Muscle layer of duodenum (tissue), 2 donors: ENCODE results near the gene GLT6D1.
"Not testable (repeated sequence)": the region's sequence is repeated elsewhere in the genome, so short reads cannot be mapped to it uniquely, and the experiment has no call there.

Source experiments
- H3K27ac ChIP-seq: one replicate; pipeline ENCODE4 v1.7.0; 2013; ENCODE audit warnings: mild to moderate bottlenecking, low read length
- H3K27me3 ChIP-seq: one replicate; pipeline ENCODE4 v1.7.0; 2013; ENCODE audit warnings: low read depth, mild to moderate bottlenecking, control low read depth, low read length
- H3K36me3 ChIP-seq, 2 donors: one replicate each; pipeline ENCODE4 v1.7.0; 2013; ENCODE audit warnings: low read length in 2 of 2, control low read depth in 1 of 2, mild to moderate bottlenecking in 1 of 2; ENCODE audit not compliant: insufficient read depth in 2 of 2, control insufficient read depth in 1 of 2
- H3K4me1 ChIP-seq, 2 donors: one replicate each; pipeline ENCODE4 v1.7.0; 2013; ENCODE audit warnings: low read length in 2 of 2, mild to moderate bottlenecking in 2 of 2, control low read depth in 1 of 2, moderate library complexity in 1 of 2; ENCODE audit not compliant: insufficient read depth in 2 of 2, control insufficient read depth in 1 of 2
- H3K4me3 ChIP-seq, 2 donors: one replicate each; pipeline ENCODE4 v1.7.0; 2013; ENCODE audit warnings: low read length in 2 of 2, low read depth in 1 of 2, mild to moderate bottlenecking in 1 of 2
- H3K9me3 ChIP-seq, 2 donors: one replicate each; pipeline ENCODE4 v1.7.0; 2013; ENCODE audit warnings: low read length in 2 of 2, control low read depth in 1 of 2, mild to moderate bottlenecking in 1 of 2; ENCODE audit not compliant: control insufficient read depth in 1 of 2
- donor health status: healthy.

The GLT6D1 gene

DNA sequence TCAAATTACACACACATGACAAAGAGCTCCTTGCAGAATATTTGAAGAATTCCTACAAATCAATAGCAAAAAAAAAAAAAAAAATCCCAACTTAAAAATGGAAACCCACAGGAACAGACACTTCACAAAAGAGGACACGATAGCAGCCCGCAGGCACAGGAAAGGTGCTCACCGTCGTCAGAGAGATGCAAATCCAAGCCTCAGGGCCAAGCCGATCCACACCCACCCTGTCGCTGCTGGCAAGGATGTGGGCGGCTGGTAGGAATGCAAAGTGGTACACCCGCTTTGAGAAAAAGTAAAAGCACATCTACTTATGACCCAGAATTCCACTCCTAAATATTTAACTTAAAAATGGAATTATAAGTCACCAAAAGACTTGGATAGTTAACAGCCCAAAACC is 34.6 kb upstream of the GLT6D1 start:
- H3K36me3 ChIP-seq = no peaks in the 10 kb centered on the region
- H3K4me1 ChIP-seq = no peaks in the 10 kb centered on the region
- no peak overlapping the region for H3K27ac ChIP-seq
- H3K4me3 ChIP-seq = no peak overlapping the region
- no peaks in the 10 kb centered on the region for H3K27me3 ChIP-seq
- H3K9me3 ChIP-seq = no peaks in the 10 kb centered on the region

DNA sequence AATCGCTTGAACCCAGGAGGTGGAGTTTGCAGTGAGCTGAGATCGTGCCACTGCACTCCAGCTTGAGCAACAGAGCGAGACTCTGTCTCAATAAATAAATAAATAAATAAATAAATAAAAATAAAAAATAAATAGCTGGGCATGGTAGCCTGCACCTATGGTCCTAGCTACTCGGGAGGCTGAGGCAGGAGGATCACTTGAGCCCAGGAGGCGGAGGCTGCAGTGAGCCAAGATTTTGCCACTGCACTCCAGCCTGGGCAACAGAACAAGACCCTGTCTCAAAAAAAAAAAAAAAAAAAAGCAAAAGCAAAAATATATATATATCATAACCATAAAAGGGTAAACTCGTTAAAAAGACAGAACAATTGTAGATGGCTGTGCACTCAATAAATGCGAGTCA is 33.4 kb upstream of the GLT6D1 start:
- not testable (repeated sequence) for H3K36me3 ChIP-seq, H3K4me3 ChIP-seq, H3K27ac ChIP-seq, H3K4me1 ChIP-seq, H3K27me3 ChIP-seq, H3K9me3 ChIP-seq

DNA sequence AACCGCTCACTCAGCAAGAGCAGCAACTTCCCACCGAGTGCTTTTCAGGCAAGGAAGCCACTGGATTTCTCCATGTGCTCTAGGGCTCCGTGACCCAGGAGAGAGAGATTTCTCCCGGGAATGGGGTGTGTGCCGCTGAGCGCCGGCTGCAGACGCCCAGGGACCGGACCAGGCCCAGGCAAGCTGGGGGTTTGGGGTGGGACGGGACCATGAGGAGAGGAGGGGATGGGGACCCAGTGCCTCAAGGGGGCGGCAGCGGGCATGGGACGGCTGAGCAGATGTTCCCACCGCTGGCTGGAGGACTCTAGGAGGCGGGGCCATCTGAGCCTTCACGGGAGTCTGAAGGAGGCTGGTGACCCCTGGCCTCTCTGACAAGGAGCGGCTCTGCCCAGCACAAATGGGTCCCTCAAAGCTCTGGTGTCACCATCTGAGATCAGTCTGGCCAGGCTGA is 32.3 kb upstream of the GLT6D1 start:
- H3K4me1 ChIP-seq = no peaks in the 10 kb centered on the region

DNA sequence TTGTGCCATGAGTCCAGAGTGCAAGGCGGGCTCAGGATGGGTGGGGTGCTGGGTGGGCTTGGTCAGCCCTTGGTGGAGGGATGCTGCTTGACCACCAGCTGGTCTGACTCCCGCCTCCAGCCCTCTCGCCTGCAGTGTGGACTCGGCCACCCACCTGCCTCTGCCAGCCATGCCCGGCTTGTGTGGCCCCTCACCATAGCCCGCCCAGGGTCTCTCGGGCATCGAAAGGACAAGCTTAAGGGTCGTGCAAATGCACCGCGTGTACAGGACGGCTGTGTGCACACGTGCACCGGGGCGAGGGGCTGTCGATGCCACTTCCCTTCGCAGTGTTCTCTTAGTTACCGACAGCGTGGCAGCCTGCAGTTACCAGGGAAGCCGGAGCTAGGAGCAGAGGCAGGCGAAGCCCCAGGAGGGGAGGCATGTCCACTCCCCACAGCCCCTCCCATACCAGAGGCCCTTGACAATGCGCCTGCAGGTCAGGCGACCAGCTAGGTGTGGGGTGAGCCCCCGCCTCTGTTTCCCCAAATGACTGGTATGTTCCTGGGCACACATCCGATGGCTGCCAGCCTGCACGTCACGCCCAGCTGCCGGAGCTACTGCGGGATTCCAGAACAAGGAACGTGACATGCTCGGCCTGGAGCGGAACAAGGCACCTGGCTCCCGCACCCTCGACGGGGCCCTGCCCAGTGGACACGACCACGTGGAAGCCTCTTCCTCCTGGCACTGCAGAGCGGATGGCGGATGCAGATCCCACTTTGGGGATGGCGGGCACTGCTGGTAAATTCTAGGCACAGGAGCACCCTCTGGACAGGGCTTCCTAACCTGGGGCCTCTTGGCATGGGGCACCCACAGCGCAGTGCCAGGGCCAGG is 31.6 kb upstream of the GLT6D1 start:
- Histone ChIP-seq H3K27me3 (no peaks in the 10 kb centered on the region), H3K9me3 (no peaks in the 10 kb centered on the region), H3K4me1 (no peaks in the 10 kb centered on the region), H3K4me3 (no peak overlapping the region), H3K27ac (no peak overlapping the region), H3K36me3 (no peaks in the 10 kb centered on the region)

More for the DNA sequence above, 32.3 kb upstream of the GLT6D1 start:
- no peak overlapping the region for H3K27ac ChIP-seq
- H3K4me3 ChIP-seq = no peak overlapping the region
- H3K27me3 ChIP-seq = no peaks in the 10 kb centered on the region
- H3K9me3 ChIP-seq = no peaks in the 10 kb centered on the region
- H3K36me3 ChIP-seq = no peaks in the 10 kb centered on the region

DNA sequence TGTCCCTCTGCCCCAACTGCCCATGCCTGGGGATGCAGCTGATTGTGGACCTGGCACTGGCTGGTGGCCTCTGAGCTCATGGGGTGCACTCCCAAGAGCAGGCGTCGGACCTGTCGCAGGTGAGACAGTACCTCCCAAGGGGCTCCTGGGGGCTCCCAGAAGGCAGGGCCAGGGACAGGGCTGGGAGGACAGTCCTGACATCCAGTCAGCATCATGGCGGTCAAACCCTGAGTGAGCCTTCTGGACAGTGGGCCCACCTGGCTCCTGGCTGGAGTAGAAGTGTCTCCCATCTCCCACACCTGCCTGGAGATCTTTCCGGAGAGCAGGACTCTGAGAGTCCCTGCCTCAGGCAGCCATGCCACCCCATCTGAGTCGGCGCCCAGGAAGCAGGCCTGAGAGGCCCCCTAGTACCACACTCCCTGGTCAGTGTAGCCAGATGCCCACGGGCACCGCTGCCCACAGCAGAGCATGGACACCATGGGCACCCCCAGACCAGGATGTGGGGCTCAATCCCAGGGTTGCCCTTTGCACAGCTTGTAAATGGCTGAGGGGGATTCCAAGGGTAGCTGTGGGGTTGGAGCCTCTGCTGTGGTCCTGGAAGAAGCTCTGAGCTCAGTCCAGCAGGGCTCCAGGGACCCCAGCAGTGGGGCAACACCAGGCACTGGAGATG is 30.4 kb upstream of the GLT6D1 start:
- no peak overlapping the region for H3K27ac ChIP-seq
- no peaks in the 10 kb centered on the region for H3K27me3 ChIP-seq
- no peaks in the 10 kb centered on the region for H3K36me3 ChIP-seq
- no peak overlapping the region for H3K4me3 ChIP-seq
- H3K4me1 ChIP-seq = no peaks in the 10 kb centered on the region
- no peaks in the 10 kb centered on the region for H3K9me3 ChIP-seq

DNA sequence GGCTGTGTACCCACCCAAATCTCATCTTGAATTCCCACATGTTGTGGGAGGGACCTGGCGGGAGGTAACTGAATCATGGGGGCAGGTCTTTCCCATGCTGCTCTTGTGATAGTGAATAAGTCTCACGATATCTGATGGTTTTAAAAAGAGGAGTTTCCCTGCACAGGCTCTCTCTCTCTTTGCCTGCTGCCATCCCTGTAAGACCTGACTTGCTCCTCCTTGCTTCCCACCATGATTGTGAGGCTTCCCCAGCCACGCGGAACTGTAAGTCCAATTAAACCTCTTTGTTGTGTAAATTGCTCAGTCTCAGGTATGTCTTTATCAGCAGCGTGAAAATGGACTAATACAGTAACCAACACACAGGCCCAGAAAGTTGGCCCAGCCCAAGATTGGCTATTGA is 29.7 kb upstream of the GLT6D1 start:
- not testable (repeated sequence) for H3K27ac ChIP-seq, H3K4me3 ChIP-seq, H3K4me1 ChIP-seq, H3K36me3 ChIP-seq, H3K9me3 ChIP-seq, H3K27me3 ChIP-seq

DNA sequence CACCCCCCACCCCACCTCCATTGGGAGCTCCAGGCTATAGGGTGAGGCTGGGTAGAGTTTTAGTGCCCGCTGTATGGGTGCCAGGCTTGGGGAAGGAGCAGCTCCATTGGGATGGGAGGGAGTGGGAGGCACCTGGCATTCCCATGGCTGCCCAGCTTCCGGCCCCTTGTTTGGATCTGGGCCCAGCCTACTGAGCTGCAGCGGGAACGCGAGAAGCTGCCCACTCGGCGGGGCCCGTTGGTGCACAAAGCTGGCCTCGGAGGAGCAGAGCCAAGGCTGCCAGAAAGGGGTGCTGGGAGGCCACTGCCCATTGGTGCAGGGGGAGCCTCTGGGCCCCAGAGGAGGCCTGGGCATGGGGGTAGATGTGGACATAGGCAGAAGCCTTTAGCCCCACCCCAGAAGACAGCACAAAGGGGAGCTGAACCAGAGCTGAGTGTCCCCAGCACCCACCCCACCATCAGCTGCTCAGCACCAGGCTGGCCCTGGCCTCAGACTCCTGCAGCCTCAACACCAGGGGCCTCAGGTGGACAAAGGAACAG is 28.2 kb upstream of the GLT6D1 start:
- Histone ChIP-seq H3K4me3 (no peak overlapping the region), H3K4me1 (no peaks in the 10 kb centered on the region), H3K27me3 (no peaks in the 10 kb centered on the region), H3K9me3 (no peaks in the 10 kb centered on the region), H3K27ac (no peak overlapping the region), H3K36me3 (no peaks in the 10 kb centered on the region)

DNA sequence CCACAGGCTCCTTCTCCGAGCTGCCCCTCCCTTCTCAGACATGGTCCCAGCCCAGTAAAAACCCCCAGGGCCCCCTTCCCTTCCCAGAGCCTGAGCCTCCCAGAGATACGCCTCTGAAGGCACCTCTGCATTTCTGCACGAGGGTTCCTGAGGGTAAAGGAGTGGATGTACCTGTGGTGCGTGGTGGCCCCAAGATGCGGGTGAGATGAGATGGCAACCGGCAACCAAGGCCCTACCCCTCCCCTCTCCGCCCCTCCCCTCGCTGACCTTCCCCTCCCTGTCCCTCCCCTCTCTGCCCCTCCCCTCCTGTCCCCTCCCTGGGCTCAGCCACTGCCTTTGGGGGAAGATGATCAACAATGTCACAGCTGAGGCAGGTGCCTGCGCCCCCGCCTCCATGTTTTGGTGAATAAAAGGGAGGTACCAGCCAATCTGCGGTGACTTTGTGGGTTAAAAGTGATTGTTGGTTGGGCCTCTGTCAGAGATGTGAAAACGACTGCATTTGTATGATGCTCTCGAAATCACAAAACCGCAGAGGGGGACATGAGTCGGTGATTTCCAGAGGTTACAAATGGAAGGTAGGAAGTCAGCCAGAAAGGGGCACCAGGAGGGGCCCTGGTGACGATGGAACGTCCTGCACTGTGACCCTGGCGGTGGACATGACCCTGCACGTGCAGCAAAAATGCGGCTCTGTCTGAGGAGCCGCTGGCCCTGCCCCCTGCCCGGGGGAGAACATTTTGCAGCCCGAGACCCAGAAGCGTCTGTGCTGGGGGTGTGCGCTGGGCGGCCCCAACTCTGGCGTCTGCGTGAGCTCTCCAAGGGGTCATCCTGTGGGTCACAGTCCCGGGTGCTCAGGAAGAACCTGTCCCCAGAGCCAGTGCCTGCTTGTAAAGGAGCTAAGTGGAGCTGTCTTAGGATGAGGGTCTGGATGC is 27.5 kb upstream of the GLT6D1 start:
- Histone ChIP-seq H3K27ac (no peak overlapping the region), H3K27me3 (no peaks in the 10 kb centered on the region), H3K9me3 (no peaks in the 10 kb centered on the region), H3K4me1 (no peaks in the 10 kb centered on the region), H3K4me3 (no peak overlapping the region), H3K36me3 (no peaks in the 10 kb centered on the region)

DNA sequence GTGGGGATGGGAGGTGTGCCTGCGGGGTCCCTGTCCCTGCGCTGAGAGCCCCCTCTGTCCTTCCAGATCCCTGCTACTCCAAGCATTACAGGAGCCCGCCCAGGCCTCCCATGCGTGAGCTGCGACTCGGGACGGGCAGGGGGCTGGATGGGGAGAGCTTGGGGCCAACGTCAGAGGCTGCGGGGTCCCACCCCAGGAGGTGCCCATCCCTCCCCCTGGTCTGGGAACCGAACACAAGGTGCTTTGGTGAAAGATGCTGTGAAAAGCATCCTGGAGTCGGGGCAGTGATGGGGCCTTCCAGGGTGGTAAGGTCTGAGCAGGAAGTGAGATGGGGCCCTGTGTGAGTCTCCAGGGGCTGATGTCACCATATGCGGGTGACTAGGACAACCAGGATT is 26.5 kb upstream of the GLT6D1 start:
- no peaks in the 10 kb centered on the region for H3K27me3 ChIP-seq

DNA sequence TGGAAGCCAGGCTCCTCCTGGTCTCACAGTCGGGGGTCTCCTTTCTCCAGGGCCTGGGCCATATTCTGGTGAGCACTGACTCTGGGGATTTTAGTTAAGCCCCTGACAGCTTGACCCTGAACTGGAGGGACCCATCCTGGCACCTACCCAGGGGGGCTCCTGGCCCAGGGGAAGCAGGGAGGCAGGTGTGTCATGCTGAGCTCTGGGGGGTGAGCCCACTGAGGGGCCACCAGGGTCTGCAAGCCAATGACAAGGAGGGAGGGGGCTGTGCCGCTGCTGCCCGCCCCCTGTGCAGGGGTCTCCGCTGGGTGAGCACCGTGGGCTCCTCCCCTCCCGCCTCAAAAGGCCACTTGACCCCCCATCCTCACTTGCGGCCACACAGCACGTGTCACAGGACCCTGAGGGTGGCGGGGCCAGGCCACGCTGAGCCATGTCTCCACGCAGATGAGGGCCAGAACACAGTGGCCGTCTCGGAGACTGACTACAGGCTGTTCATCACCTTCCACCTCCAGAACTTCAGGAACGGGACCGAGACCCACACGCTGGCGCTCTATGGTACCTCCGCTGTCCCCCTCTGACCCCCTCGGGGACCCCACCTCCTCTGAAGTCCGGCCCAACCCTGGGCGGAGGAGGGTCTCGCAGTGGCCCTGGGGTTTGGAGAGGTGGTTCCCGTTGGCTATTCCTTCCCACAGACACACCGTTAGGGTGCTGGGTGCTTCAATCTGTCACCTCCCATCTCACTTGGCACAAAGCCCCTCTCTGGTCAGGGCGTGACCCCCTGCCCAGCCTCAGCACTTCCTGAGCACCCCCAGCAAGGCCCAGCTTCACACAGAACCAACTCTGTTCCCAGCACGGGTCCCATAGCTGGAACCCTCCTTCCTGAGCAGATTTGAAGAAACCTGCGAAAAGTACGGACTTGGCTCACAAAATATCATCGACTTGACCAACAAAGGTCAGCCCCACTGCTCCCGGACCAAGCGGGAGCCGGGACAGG is 25.8 kb upstream of the GLT6D1 start:
- no peaks in the 10 kb centered on the region for H3K9me3 ChIP-seq
- no peak overlapping the region for H3K27ac ChIP-seq
- no peaks in the 10 kb centered on the region for H3K27me3 ChIP-seq
- H3K36me3 ChIP-seq = no peaks in the 10 kb centered on the region
- H3K4me1 ChIP-seq = no peaks in the 10 kb centered on the region
- H3K4me3 ChIP-seq = no peak overlapping the region

More for the DNA sequence above, 26.5 kb upstream of the GLT6D1 start:
- H3K4me3 ChIP-seq = no peak overlapping the region
- H3K36me3 ChIP-seq = no peaks in the 10 kb centered on the region
- H3K27ac ChIP-seq = no peak overlapping the region
- no peaks in the 10 kb centered on the region for H3K9me3 ChIP-seq
- no peaks in the 10 kb centered on the region for H3K4me1 ChIP-seq
